Loucy (cell line): ENCODE data around the gene MTA1.

Experiments
- H2AFZ ChIP-seq: fragments of 200-600 bp; sonication (generic); 2 replicates; pipeline ENCODE4 v1.6.0; 2016; ENCODE audit warnings: antibody characterized with exemption, mild to moderate bottlenecking, low read length, moderate library complexity
- H3F3A ChIP-seq: fragments of 200-600 bp; 2 replicates; pipeline ENCODE4 v1.6.0; 2016; ENCODE audit warnings: antibody characterized with exemption, low read depth, mild to moderate bottlenecking
- H3K27me3 ChIP-seq: fragments of 200-600 bp; sonication (generic); 2 replicates; pipeline ENCODE4 v1.6.1; 2014; ENCODE audit warnings: low read length, mild to moderate bottlenecking; ENCODE audit not compliant: insufficient read depth, poor library complexity, severe bottlenecking
- H3K36me3 ChIP-seq: fragments of 200-600 bp; sonication (generic); 2 replicates; pipeline ENCODE4 v1.6.1; 2016; ENCODE audit warnings: low read length; ENCODE audit not compliant: insufficient read depth
- H3K4me1 ChIP-seq: fragments of 200-600 bp; sonication (generic); 2 replicates; pipeline ENCODE4 v1.5.1; 2014; ENCODE audit warnings: low read length, mild to moderate bottlenecking; ENCODE audit not compliant: insufficient read depth, poor library complexity, severe bottlenecking
- H3K4me2 ChIP-seq: fragments of 200-600 bp; sonication (generic); 2 replicates; pipeline ENCODE4 v1.6.0; 2014; ENCODE audit warnings: antibody characterized with exemption, low read length, low read depth, mild to moderate bottlenecking; ENCODE audit not compliant: poor library complexity, severe bottlenecking
- H3K4me3 ChIP-seq: fragments of 200-600 bp; sonication (generic); 2 replicates; pipeline ENCODE4 v1.5.1; 2014; ENCODE audit warnings: low read length, mild to moderate bottlenecking, mixed read lengths; ENCODE audit not compliant: poor library complexity, severe bottlenecking
- H3K79me2 ChIP-seq: fragments of 200-600 bp; sonication (generic); 2 replicates; pipeline ENCODE4 v1.6.1; 2014; ENCODE audit warnings: low read length; ENCODE audit not compliant: insufficient read depth
- H3K9ac ChIP-seq: fragments of 200-600 bp; sonication (generic); 2 replicates; pipeline ENCODE4 v1.6.0; 2014; ENCODE audit warnings: mild to moderate bottlenecking, low read depth, low read length, moderate library complexity; ENCODE audit not compliant: poor library complexity, severe bottlenecking
- H3K9me2 ChIP-seq: fragments of 200-600 bp; sonication (generic); replicated peaks from 2 replicates; pipeline ENCODE4 v1.6.1; 2016; ENCODE audit warnings: low read depth, low read length, mixed read lengths
- H3K9me3 ChIP-seq: fragments of 200-600 bp; sonication (generic); 2 replicates; pipeline ENCODE4 v1.6.1; 2014; ENCODE audit warnings: mild to moderate bottlenecking, antibody characterized with exemption, low read length, low read depth; ENCODE audit not compliant: insufficient read depth
- H4K20me1 ChIP-seq: fragments of 200-600 bp; sonication (generic); 2 replicates; pipeline ENCODE4 v1.6.0; 2014; ENCODE audit warnings: antibody characterized with exemption, low read length, mild to moderate bottlenecking; ENCODE audit not compliant: insufficient read depth, poor library complexity, severe bottlenecking
- EZH2phosphoT487 ChIP-seq: fragments of 200-600 bp; IDR thresholded peaks from 2 replicates; pipeline ENCODE4 v1.6.1; 2018; ENCODE audit warnings: antibody characterized with exemption, mild to moderate bottlenecking, moderate library complexity, borderline replicate concordance
- TF ChIP-seq, protein P1 (sequence below): fragments of 200-600 bp; sonication (generic); conservative IDR thresholded peaks from 2 replicates; pipeline ENCODE4 v1.5.1; 2014; ENCODE audit warnings: mild to moderate bottlenecking, antibody characterized with exemption, low read length

MTA1 gene

GRCh38 chr14:105422695-105423487 is 3.3 kb downstream of the MTA1 start:
- Histone ChIP-seq H3K4me2 (peak overlapping the region; percentile 100), H4K20me1 (peaks cover 69% of the 10 kb centered on the region), H3K9me2 (no peaks in the 10 kb centered on the region), H2AFZ (no peak overlapping the region), H3K4me3 (peak overlapping the region; percentile 91), H3F3A (no peaks in the 10 kb centered on the region), H3K79me2 (peaks cover 91% of the 10 kb centered on the region), H3K9ac (peak overlapping the region; percentile 93), H3K9me3 (no peaks in the 10 kb centered on the region), H3K4me1 (peaks cover 33% of the 10 kb centered on the region), H3K36me3 (peaks cover 3% of the 10 kb centered on the region; the same call in 1 of the 2 replicates), H3K27me3 (no peaks in the 10 kb centered on the region)
- TF ChIP-seq, protein P1, sequence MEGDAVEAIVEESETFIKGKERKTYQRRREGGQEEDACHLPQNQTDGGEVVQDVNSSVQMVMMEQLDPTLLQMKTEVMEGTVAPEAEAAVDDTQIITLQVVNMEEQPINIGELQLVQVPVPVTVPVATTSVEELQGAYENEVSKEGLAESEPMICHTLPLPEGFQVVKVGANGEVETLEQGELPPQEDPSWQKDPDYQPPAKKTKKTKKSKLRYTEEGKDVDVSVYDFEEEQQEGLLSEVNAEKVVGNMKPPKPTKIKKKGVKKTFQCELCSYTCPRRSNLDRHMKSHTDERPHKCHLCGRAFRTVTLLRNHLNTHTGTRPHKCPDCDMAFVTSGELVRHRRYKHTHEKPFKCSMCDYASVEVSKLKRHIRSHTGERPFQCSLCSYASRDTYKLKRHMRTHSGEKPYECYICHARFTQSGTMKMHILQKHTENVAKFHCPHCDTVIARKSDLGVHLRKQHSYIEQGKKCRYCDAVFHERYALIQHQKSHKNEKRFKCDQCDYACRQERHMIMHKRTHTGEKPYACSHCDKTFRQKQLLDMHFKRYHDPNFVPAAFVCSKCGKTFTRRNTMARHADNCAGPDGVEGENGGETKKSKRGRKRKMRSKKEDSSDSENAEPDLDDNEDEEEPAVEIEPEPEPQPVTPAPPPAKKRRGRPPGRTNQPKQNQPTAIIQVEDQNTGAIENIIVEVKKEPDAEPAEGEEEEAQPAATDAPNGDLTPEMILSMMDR: no peak
- TF ChIP-seq EZH2phosphoT487: no peak

DNA sequence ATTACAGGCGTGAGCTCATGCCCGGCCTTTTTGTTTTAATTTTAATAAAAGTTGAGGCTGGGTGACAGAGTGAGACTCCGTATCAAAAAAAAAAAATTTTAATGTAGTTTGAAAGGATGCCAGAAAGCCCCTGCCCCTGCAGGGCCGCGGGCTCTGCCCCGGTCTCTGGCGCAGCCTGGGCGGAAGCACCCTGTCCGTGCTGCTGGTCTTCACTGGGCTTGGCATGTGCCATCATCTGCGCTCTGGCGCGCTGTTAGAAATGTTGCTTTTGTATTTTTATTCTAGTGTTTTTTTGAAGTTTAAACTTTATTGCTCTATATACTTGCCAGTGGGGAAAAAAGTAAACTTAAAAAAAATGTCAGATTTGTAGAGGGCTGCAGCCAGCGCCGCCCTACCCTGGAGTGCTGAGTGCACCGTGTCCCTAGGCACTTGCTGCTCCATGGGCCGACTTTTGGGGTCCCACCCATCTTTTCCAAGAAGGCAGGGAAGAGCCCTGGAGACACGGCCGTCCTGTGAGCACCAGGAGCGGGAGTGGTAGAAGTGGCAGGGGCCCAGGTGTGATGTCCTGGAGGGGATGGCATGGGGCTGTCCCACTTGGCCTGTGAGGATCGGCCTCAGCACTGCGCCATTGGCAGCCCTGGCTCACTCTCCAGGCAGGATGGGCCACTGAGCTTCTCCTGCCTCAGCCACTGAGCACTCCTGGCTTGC is 4.0 kb downstream of the MTA1 start:
- Histone ChIP-seq H3K4me3 (peak overlapping the region; percentile 25), H3K4me1 (peaks cover 29% of the 10 kb centered on the region), H3K4me2 (peak overlapping the region; percentile 100), H3F3A (no peaks in the 10 kb centered on the region), H3K9me2 (no peaks in the 10 kb centered on the region), H3K9ac (no peak overlapping the region), H3K79me2 (peaks cover 94% of the 10 kb centered on the region), H3K36me3 (peaks cover 3% of the 10 kb centered on the region; the same call in 1 of the 2 replicates), H3K9me3 (no peaks in the 10 kb centered on the region), H3K27me3 (no peaks in the 10 kb centered on the region), H2AFZ (no peak overlapping the region), H4K20me1 (peaks cover 76% of the 10 kb centered on the region)
- TF ChIP-seq, protein P1: no peak
- TF ChIP-seq EZH2phosphoT487: no peak

GRCh38 chr14:105424861-105425260 is 5.2 kb downstream of the MTA1 start:
- no peak overlapping the region for H3K4me2 ChIP-seq
- no peaks in the 10 kb centered on the region for H3K9me2 ChIP-seq
- no peaks in the 10 kb centered on the region for H3K27me3 ChIP-seq
- H3F3A ChIP-seq: no peaks in the 10 kb centered on the region
- H3K9me3 ChIP-seq: no peaks in the 10 kb centered on the region
- peaks cover 25% of the 10 kb centered on the region for H3K4me1 ChIP-seq
- H4K20me1 ChIP-seq: peaks cover 80% of the 10 kb centered on the region
- H2AFZ ChIP-seq: no peak overlapping the region
- no peak for TF ChIP-seq EZH2phosphoT487
- TF ChIP-seq, protein P1: no peak
- H3K9ac ChIP-seq: no peak overlapping the region
- H3K79me2 ChIP-seq: peaks cover 92% of the 10 kb centered on the region
- H3K4me3 ChIP-seq: no peak overlapping the region
- H3K36me3 ChIP-seq: peaks cover 3% of the 10 kb centered on the region; the same call in 1 of the 2 replicates
